Stimulated activated CD4-positive, alpha-beta T cell treated with anti-CD3 and anti-CD28 coated beads, Interleukin-12 subunit alpha, Interleukin-12 subunit beta, amount 100 ng/mL, for 4 hours (primary cell): ENCODE results near the gene HTR2A.
A peak's percentile ranks its signal among the peaks of the same experiment; 100 is the strongest.

ENCODE experiments used
- DNase-seq: peaks from one replicate; pipeline ENCODE4 v3.0.0-alpha.2; 2020

The HTR2A gene

DNA sequence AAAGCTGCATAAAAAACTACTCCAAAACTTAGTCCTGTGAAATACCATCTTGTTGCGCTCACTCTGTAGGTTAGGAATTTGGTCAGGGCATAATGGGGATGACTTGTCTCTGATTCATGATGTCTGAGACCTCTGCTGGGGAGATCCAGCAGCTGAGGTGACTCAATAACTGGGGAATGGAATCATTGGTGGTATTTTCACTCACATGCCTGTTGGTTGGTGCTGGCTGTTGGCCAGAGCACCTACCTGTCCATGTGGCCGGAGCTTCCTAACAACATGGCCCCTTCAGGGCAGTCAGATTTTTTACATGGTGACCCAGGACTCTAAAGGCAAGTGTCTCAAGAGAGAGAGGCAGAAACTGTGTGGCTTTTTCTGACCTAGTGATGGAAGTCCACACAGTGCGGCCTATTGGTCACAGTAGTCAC is 92.5 kb downstream of the HTR2A start:
- DNase-seq, result no peak

DNA sequence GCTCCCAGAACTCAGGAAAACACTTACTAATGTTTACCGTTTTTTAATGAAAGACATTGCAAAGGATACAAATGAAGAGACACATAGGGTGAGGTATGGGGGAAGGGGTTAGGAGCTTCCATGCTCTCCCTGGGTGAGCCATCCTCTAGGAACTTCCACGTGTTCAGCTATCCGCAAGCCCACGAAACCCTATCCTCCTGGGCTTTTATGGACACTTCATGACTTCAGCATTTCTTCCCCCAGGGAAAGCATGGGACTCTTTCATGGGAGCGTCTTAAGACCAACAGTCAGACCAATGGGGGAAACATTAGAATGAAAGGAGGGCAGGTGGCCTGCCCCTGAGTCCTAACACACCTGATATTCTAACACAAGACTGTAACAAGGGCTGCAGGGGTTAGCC is 93.3 kb downstream of the HTR2A start:
- DNase-seq, result no peak

DNA sequence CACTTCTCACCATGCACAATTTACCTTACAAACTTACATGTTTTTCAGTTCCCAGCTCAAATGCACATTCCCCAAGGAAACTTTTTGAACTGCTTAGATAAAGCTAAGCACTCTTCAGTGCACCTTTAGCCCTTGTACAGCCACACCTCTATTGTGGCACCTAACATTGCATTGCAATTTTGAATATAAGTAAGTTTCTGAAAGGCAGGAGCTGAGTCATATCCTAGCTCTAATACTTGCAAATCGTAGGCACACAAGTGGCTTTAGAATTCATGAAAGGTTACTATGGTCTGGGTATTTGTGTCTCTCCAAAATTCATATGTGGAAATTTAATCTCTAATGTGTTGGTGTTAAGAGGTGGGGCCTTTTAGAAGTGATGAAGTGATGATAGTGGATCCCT is 95.0 kb downstream of the HTR2A start:
- no peak for DNase-seq

DNA sequence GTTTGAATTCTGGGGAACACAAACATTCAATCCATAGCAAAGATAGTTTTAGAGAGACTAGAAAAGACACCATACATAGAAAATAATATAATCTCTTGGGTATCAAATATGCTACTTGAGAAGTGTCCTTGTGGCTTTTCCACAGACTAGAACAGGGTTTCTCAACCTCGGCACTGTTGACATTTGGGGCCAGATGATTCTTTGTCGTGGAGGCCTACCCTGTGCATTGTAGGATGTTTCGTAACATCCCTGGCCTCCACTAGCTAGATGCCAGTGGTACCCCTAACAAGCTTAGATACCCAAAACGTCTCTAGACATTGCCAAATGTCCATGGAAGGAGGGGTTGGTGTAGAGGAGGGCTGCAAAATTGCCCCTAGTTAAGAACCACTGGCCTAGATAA is 97.7 kb downstream of the HTR2A start:
- DNase-seq, result no peak

DNA sequence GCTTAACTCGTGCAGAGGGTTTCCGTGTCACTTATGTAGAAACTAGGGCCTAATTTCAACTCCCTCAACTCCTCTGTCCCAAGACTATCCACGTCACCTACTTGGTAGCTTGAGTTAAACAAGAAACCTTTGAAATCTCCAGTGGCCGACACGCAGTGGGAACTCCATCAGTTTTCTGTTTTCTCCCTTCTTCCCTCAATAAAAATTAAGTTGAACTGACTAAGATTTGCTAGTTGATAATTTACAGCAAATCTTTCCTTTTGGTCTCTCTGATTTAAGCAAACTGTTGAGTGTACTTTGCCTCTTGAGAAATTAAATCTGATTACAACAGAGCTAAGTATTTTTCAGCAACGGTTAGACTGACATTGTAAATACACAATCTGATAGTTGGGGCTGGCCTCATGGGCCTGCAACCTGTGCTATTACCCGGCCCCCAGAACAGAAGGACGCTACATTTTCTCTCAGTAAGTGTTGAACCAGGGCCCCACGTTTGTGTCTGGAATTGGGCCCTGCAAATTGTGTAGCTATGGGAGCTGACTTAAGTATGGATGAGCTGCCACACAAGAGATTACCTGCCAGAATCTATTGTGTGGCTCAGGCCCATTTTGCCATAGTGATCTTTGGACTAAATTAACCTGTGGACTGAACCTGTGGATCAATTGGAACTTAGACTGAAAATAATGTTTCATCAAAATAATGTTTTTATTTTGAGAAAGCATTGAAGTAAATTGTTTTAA is 99.2 kb downstream of the HTR2A start:
- DNase-seq, result no peak

DNA sequence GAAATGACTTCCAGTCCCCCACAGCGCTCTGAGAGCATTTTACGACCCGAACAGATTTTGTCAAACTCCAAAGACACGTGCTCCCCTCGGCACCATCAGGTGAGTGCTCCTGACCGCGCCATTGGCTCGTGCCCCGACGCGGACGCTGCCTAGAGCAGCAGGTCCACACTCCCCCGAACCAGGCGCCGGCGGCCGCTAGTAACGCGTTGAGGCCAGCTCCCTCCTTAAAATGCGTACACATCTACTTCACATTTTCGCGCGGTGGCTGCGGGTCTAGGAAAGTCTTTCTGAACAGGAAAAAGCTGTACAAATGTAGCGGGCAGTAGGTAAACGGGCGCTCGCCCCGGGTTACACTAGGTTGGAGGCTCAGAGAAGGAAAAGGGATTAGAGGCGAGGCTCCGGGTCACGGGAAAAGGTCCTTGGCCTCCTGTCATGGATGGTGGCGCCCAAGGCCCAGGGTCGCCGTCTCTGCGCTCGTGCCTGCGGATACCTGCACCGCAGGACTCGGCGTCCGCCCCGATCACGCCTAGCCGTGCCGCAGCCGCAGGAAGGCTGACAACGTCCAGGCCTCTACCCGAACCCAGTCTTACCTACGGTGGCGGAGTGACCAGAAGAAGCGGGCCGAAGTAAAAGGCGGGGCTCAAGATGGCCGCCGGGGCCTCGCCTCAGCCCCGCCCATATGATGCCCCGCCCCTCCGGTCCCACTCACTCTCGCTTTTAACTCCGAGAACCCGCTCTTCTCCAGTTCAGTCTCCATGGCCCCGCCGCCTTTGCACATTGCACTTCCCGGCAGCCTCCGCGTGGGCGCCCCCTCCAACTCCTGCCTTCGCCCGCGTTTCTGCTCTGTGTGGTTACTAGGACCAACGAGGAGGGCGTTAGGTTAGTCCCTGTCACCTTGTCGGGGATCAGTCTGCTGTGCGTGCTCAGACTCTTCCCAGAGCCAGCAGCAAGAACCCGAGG is 100.1 kb downstream of the HTR2A start, which contains the start of gene ESD:
Gene ESD, minus strand, starts transcription at position 647 of the 960 bp plus-strand sequence. CDS start 5,748 bp downstream, outside the sequence.
- DNase-seq, result peak; percentile 94

DNA sequence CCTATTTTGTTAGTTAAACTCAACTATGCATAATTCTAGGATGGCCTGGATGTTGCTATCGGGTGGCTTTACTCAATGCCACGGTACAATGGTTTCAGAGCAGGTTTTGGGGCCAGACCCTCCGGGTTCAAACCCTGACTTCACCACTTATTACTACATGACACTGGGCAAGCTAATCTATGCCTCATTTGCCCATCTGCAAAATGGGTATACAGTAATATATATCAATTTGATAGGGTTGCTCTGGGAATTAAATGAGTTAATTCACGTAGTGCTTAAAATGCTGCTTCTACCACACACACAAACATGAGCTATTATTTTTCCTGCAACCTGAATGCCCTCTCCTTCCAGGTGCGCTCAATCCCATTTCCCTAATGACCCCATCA is 100.7 kb downstream of the HTR2A start:
- no peak for DNase-seq

DNA sequence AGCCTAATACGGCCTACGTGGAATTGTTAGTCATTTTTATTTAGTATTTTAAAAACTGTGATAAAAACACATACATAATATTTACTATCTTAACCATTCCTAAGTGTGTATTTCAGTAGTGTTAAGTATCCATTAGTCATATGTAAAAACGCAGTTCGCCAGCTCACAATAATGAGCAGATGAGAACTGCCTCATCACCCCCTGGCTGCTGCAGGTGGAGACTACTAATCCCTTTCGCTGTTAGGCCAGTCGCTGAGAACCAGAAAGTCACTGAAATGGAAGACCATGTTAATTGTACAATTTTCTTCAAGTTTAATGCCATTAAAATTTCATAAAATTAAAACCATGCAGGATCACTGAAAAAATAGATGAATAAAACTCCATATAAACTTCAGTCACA is 101.5 kb downstream of the HTR2A start:
- no peak for DNase-seq

DNA sequence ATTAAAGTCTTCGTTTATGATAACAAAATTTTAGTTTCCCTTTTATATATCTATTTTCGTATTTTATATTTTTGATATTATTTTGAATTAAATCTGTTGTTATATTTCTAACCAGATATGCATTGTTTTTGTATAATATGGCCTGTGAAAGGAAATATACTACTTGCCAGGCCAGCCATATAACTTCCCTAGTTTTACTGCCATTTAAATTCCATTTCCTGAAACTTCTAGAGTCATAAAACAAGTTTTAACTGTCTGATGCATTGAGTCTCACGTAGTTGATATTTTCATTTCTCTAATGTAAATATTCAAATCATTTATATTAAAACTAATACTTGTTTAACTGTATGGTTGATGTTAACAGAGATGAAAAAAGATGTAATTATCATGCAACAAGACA is 113.3 kb downstream of the HTR2A start:
- no peak for DNase-seq

DNA sequence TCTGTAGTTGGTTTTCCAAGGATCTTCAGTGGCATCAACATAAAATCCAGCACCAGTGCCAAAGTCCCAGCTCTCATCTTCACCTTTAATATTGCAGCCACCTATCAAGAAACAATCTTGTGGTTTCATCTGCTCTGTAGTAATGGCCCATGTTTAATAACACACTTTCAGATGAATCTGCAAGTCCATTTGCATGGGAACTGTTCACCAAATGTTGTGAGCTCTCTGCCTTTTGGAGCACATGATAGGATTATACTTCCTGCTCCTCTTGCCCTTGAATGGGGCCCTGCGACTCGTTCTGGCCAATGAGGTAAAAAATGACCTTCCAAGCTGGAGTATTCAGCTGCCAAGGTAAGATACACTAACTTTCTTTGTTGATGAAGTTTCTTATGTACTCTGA is 114.2 kb downstream of the HTR2A start:
- no peak for DNase-seq

DNA sequence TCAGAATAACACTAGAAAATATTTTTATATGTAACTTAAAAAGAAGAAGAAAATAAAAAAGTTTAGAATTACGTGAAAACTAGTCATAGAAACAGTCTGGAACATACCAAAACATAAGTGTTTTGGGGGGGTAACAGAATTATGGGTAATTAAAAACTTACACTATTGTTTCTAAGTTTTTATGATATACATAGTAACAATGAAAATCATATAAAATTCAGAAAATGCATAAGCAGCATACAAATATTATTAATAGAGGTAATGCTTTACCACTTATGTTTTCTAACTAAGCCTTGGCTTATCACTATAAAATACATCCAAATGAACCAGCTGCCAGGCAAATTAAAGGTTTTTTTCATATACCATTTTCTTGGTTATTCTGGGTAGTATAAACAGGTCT is 114.8 kb downstream of the HTR2A start:
- no peak for DNase-seq
